A549 (cell line): Measurements from ENCODE around the gene UBE2E1.

Source experiments
- CHD2 ChIP-seq: fragments of 150-350 bp; IDR thresholded peaks from 2 replicates; pipeline ENCODE4 v1.6.1; 2014; ENCODE audit warnings: low read length; ENCODE audit not compliant: partially characterized antibody
- CTCF ChIP-seq: fragments of >200 bp; sonication (Bioruptor Twin); formaldehyde crosslinking; IDR thresholded peaks from 3 replicates; pipeline ENCODE4 v1.5.1; 2016
- EP300 ChIP-seq, 2 experiments: fragments of >200 bp; sonication (Bioruptor Twin); formaldehyde crosslinking; IDR thresholded peaks; 2 replicates in 1 of 2; 3 replicates in 1 of 2; pipeline ENCODE4 v1.6.1; 2016 to 2017
- ESRRA ChIP-seq: fragments of 150-350 bp; IDR thresholded peaks from 2 replicates; pipeline ENCODE4 v1.6.1; 2014; ENCODE audit warnings: mild to moderate bottlenecking, low read length, borderline replicate concordance
- JUNB ChIP-seq: fragments of >200 bp; sonication (Bioruptor Twin); formaldehyde crosslinking; IDR thresholded peaks from 2 replicates; pipeline ENCODE4 v1.6.1; 2016
- KDM5A ChIP-seq: fragments of 200-600 bp; sonication (generic); IDR thresholded peaks from 2 replicates; pipeline ENCODE4 v1.6.1; 2016; ENCODE audit warnings: antibody characterized with exemption, mild to moderate bottlenecking
- MAFK ChIP-seq: fragments of 450-650 bp; IDR thresholded peaks from 2 replicates; pipeline ENCODE4 v1.6.1; 2014; ENCODE audit not compliant: partially characterized antibody
- MYC ChIP-seq: IDR thresholded peaks from 2 replicates; pipeline ENCODE4 v1.6.1; 2012; ENCODE audit warnings: mild to moderate bottlenecking, inconsistent platforms, low read length, improper control_type of control experiment, borderline replicate concordance
- PBX3 ChIP-seq: IDR thresholded peaks from 2 replicates; pipeline ENCODE4 v1.6.1; 2012
- POLR2A ChIP-seq: IDR thresholded peaks from 2 replicates; pipeline ENCODE4 v1.6.1; 2012; ENCODE audit warnings: mild to moderate bottlenecking, low read length
- POLR2AphosphoS2 ChIP-seq: conservative IDR thresholded peaks from 2 replicates; pipeline ENCODE4 v1.6.1; 2012; ENCODE audit warnings: low read length, improper control_type of control experiment, inconsistent platforms
- SMC3 ChIP-seq: fragments of >200 bp; sonication (Bioruptor Twin); formaldehyde crosslinking; IDR thresholded peaks from 3 replicates; pipeline ENCODE4 v1.6.1; 2018; ENCODE audit warnings: inconsistent platforms
- USF2 ChIP-seq: fragments of 450-650 bp; IDR thresholded peaks from 2 replicates; pipeline ENCODE4 v1.6.1; 2014; ENCODE audit warnings: antibody characterized with exemption
- TF ChIP-seq, protein P1 (sequence below): IDR thresholded peaks from 2 replicates; pipeline ENCODE4 v1.6.1; 2012

- TF ChIP-seq MYC (no peak), ESRRA (no peak), CTCF (no peak), JUNB (no peak), PBX3 (no peak), POLR2A (no peak), KDM5A (no peak), USF2 (no peak), CHD2 (no peak), SMC3 (no peak), EP300 (IDR thresholded peaks at IDR 0.05) (no peak), POLR2AphosphoS2 (no peak), MAFK (no peak)
- TF ChIP-seq, protein P1, sequence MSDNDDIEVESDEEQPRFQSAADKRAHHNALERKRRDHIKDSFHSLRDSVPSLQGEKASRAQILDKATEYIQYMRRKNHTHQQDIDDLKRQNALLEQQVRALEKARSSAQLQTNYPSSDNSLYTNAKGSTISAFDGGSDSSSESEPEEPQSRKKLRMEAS, result no peak
Measured at GRCh38 chr3:23938688-23939087, 132.9 kb downstream of the UBE2E1 start.
